HFF-Myc (cell line): Measurements from ENCODE around the gene NYNRIN.

Experiments
- DNase-seq: peaks from one replicate; pipeline ENCODE4 v3.0.0-alpha.2; 2011; ENCODE audit warnings: low read depth; ENCODE audit errors: extremely low read depth
- H3K4me3 ChIP-seq: replicated peaks from 2 replicates; pipeline ENCODE4 v1.5.1; 2011; ENCODE audit warnings: low read depth, mild to moderate bottlenecking, control low read depth, low read length
- CTCF ChIP-seq: IDR thresholded peaks from 2 replicates; pipeline ENCODE4 v1.5.1; 2012; ENCODE audit warnings: mild to moderate bottlenecking, low read depth, low read length, control low read depth; ENCODE audit errors: missing control alignments

The NYNRIN gene

GRCh38 chr14:24429395-24430142 is 30.8 kb downstream of the NYNRIN start, which contains the start of the genes CBLN3 and KHNYN:
Gene CBLN3, minus strand, starts transcription at chr14:24429668. Its CDS starts 614 bp downstream, at chr14:24429054.
Gene KHNYN, plus strand, starts transcription at chr14:24429954. Its CDS starts 777 bp downstream, at chr14:24430731.
- peak; percentile 70 for DNase-seq
- TF ChIP-seq CTCF, result no peak
- H3K4me3 ChIP-seq, result peak within 1 kb of the TSS; percentile 61

GRCh38 chr14:24430143-24430681 is 31.4 kb downstream of the NYNRIN start:
- DNase-seq, result no peak

GRCh38 chr14:24430682-24431568 is 32.1 kb downstream of the NYNRIN start:
- no peak for DNase-seq
- peak overlapping the region; percentile 61 for H3K4me3 ChIP-seq
- TF ChIP-seq CTCF, result no peak

More at GRCh38 chr14:24430143-24430681, 31.4 kb downstream of the NYNRIN start:
- peak overlapping the region; percentile 61 for H3K4me3 ChIP-seq
- TF ChIP-seq CTCF, result no peak

GRCh38 chr14:24431569-24432258 is 32.9 kb downstream of the NYNRIN start:
- TF ChIP-seq CTCF, result peak; percentile 100
- DNase-seq, result peak; percentile 85
- H3K4me3 ChIP-seq, result peak overlapping the region; percentile 61

GRCh38 chr14:24432259-24433131 is 33.7 kb downstream of the NYNRIN start:
- no peak for TF ChIP-seq CTCF
- peak overlapping the region; percentile 61 for H3K4me3 ChIP-seq

GRCh38 chr14:24434036-24434435 is 35.2 kb downstream of the NYNRIN start:
- TF ChIP-seq CTCF, result no peak
- no peak overlapping the region for H3K4me3 ChIP-seq
- DNase-seq, result no peak

More at GRCh38 chr14:24432259-24433131, 33.7 kb downstream of the NYNRIN start:
- DNase-seq, result no peak
